GM12864 (cell line): ENCODE data around the gene TRAPPC3.

Experiments used
- DNase-seq: peaks from one replicate; pipeline ENCODE4 v3.0.0-alpha.2; 2011; ENCODE audit warnings: low read depth
- H3K4me3 ChIP-seq: 2 replicates; pipeline ENCODE4 v1.5.1; 2011; ENCODE audit warnings: mild to moderate bottlenecking, low read depth, low read length, control low read depth
- TF ChIP-seq, protein P1 (sequence below): IDR thresholded peaks from 2 replicates; pipeline ENCODE4 v1.5.1; 2011; ENCODE audit warnings: low read depth, mild to moderate bottlenecking, moderate library complexity, low read length, control low read depth, inconsistent platforms; ENCODE audit errors: missing control alignments

TRAPPC3 gene

DNA sequence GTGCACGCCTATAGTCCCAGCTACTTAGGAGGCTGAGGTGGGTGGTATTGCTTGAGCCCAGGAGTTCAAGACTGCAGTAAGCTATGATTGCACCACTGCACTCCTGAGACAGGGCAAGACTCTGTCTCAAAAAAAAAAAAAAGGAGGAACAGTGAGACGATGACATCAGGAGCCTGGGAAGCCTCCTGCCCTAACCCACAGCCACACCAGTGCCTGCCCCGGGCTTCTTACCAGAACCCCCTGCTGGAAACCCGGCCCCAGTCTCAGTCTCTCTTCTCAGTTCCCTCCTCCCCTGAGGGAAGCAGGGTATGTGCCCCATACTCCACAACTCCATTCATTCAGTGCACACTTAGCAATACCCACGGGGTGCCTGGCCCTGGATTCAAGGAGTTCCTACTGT, 33.4 kb downstream of the TRAPPC3 start:
- TF ChIP-seq, protein P1, sequence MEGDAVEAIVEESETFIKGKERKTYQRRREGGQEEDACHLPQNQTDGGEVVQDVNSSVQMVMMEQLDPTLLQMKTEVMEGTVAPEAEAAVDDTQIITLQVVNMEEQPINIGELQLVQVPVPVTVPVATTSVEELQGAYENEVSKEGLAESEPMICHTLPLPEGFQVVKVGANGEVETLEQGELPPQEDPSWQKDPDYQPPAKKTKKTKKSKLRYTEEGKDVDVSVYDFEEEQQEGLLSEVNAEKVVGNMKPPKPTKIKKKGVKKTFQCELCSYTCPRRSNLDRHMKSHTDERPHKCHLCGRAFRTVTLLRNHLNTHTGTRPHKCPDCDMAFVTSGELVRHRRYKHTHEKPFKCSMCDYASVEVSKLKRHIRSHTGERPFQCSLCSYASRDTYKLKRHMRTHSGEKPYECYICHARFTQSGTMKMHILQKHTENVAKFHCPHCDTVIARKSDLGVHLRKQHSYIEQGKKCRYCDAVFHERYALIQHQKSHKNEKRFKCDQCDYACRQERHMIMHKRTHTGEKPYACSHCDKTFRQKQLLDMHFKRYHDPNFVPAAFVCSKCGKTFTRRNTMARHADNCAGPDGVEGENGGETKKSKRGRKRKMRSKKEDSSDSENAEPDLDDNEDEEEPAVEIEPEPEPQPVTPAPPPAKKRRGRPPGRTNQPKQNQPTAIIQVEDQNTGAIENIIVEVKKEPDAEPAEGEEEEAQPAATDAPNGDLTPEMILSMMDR, result no peak
- no peak for DNase-seq
- no peak overlapping the region for H3K4me3 ChIP-seq

DNA sequence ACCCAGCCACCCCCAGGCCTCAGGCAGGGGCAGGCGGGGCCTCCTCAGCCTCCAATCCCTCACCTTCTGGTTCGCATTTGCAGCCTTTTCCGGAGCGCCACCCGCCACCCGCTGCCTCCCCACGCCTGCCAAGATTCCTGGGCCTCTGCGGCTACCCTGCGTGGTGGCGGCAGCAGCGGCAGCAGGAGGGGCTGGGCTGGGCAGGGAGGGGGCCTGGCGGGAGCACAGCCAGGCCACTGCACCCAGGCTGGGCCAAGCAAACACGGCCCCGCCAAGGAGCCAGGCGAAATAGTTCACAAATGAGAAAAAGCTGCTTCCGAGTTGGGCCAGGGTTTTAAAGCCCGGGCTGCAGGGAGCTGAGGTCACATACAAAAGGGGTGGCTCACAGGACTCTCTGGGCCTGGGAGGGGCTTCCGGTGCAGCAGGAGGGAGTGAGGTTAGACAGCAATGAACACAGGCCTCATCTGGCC, 34.1 kb downstream of the TRAPPC3 start:
- DNase-seq, result no peak
- TF ChIP-seq, protein P1, result no peak
- H3K4me3 ChIP-seq, result no peak overlapping the region

DNA sequence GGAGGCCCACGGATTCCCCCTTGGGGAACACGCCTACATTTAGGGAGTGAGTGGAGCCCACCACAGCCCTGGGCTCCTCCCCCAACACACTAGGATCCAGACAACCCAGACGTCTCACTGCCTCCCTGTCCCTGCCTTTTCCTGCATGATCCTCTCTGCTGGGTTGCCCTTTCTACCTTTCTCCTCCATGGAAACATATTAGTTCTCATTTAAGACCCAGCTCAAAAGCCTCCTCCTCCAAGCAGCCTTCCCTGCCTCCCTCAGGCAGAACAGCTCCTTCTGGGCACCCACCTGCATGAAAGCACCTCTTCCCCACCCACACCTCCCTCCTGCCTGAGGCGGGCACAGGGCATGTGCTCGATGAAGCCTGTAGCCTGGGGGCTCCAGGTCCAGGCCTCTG, 34.9 kb downstream of the TRAPPC3 start:
- TF ChIP-seq, protein P1, result no peak
- DNase-seq, result no peak
- no peak overlapping the region for H3K4me3 ChIP-seq

DNA sequence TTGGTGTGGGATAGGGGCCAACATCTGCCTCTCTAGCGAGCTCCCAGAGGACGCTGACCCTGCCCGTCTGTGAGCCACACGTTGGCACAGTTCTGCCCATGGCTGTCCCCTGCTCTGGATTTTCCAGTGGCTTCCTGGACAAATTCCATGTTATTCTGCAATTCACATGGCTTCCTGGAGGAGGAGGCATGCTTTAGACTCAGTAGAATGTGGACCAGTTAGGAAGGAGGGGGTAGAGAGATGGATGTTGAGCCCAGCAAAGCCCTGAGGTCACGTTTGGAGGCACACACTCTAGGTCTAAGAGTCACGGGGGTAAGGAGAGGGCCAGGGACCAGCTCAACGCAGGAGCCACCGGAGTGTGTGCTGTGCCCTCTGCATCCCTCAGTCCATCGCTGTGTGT, 36.5 kb downstream of the TRAPPC3 start:
- no peak overlapping the region for H3K4me3 ChIP-seq
- DNase-seq, result no peak
- TF ChIP-seq, protein P1, result no peak

DNA sequence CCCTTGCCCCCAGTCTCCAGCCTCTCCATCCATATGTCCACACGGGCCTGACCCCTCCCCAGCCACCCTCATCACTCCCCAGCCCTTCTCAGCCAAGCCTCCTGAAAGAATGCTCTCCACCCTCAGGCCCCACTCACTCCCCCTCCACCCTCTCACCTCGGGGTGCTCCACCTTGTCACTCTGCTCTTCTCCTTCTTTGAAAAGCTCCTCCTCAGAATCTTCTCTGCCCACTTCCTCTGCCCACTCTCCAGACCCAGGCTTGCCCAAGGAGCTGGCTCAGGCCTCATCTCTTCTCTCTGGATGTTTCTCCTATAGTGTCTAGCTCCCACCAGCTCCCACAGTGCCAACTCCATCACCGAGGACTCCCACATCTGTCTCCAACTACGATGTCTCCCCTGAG, 38.1 kb downstream of the TRAPPC3 start:
- DNase-seq, result no peak
- H3K4me3 ChIP-seq, result no peak overlapping the region
- TF ChIP-seq, protein P1, result no peak

DNA sequence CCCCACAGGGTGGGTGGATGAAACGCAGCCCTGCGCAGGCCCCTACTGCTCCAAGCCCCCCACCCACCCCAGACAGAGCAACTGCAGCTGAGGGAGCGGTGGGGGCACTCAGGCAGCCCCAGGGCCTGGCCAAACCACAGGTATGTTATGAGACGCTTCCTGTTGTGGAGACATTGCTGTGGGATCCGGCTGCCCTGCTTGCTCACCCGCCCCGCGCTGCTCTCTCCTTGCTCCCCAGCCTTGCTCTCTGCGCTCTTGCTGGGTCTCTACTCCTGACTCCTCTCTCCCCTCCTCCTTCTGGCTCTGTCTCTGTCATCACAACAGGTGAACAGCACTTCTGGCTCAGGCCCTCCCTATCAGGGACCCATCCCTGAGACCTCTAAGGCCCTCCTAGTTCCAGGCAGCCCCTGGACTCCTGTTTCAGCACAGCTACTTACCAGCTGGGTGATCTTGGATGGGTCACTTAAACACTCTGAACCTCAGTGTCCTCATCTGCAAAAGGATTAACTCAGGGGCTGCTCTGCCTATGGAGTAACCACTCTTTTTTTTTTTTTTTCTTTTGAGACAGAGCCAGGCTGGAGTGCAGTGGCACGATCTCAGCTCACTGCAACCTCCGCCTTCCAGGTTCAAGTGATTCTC, 40.1 kb downstream of the TRAPPC3 start:
- H3K4me3 ChIP-seq, result no peak overlapping the region
- TF ChIP-seq, protein P1, result no peak
- no peak for DNase-seq

DNA sequence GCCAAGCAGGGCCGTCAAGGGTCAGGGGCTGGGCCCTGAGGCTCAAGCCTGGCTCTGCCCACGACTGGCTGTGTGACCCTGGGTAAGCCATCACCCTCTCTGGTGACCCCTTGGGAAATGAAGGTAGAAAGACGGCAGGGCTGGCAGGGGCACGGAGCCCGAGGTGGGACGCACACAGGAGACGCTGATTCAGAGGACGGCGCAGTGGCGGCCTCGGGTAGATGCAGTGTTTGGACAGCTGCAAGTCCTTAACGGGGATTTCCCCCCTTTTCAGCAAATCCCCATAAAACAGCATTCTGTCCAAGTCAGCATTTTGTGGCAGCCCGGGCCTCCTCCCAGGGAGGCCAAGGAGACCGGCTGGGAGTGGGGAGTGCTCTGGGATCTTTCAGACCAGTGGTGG, 41.0 kb downstream of the TRAPPC3 start:
- TF ChIP-seq, protein P1, result no peak
- no peak for DNase-seq
- H3K4me3 ChIP-seq, result no peak overlapping the region
